KMS-11 (cell line): Measurements from ENCODE around the gene SDK1.

Experiments used
- H2AFZ ChIP-seq: fragments of 200-600 bp; sonication (generic); 2 replicates; pipeline ENCODE4 v1.6.1; 2016; ENCODE audit warnings: antibody characterized with exemption, mixed run types, low read depth
- H3K27ac ChIP-seq: fragments of 200-600 bp; sonication (generic); 2 replicates; pipeline ENCODE4 v1.6.1; 2016; ENCODE audit warnings: mild to moderate bottlenecking, mixed run types
- H3K27me3 ChIP-seq: fragments of 200-600 bp; sonication (generic); 2 replicates; pipeline ENCODE4 v1.6.1; 2017; ENCODE audit warnings: mild to moderate bottlenecking, low read depth, mixed run types, moderate library complexity; ENCODE audit not compliant: insufficient read depth
- H3K36me3 ChIP-seq: fragments of 200-600 bp; sonication (generic); 2 replicates; pipeline ENCODE4 v1.6.1; 2017; ENCODE audit warnings: mild to moderate bottlenecking, mixed run types; ENCODE audit not compliant: insufficient read depth
- H3K4me1 ChIP-seq: fragments of 200-600 bp; sonication (generic); 2 replicates; pipeline ENCODE4 v1.6.1; 2016; ENCODE audit warnings: mild to moderate bottlenecking, low read depth, mixed run types; ENCODE audit not compliant: poor library complexity, severe bottlenecking
- H3K4me2 ChIP-seq: fragments of 200-600 bp; sonication (generic); 2 replicates; pipeline ENCODE4 v1.7.0; 2016; ENCODE audit warnings: mild to moderate bottlenecking, mixed run types
- H3K4me3 ChIP-seq: fragments of 200-600 bp; sonication (generic); IDR thresholded peaks from 2 replicates; pipeline ENCODE4 v1.6.1; 2017; ENCODE audit warnings: low read depth, low read length, mixed read lengths; ENCODE audit not compliant: insufficient read depth
- H3K79me2 ChIP-seq: fragments of 200-600 bp; sonication (generic); 2 replicates; pipeline ENCODE4 v1.6.1; 2016; ENCODE audit warnings: low read depth, mixed run types; ENCODE audit not compliant: insufficient read depth
- H3K9ac ChIP-seq: fragments of 200-600 bp; sonication (generic); 2 replicates; pipeline ENCODE4 v1.6.1; 2016; ENCODE audit warnings: mild to moderate bottlenecking, mixed run types
- H4K20me1 ChIP-seq: fragments of 200-600 bp; sonication (generic); 2 replicates; pipeline ENCODE4 v1.6.1; 2016; ENCODE audit warnings: mild to moderate bottlenecking, mixed run types; ENCODE audit not compliant: insufficient read depth
- TF ChIP-seq, protein P1 (sequence below): fragments of 200-600 bp; sonication (generic); conservative IDR thresholded peaks from 2 replicates; pipeline ENCODE4 v1.6.1; 2017; ENCODE audit warnings: low read depth, mild to moderate bottlenecking, antibody characterized with exemption, low read length, moderate library complexity, mixed read lengths

Gene SDK1

GRCh38 chr7:3989723-3990122 lies 688.7 kb downstream of the SDK1 start:
- Histone ChIP-seq H4K20me1 (no peaks in the 10 kb centered on the region), H3K79me2 (no peaks in the 10 kb centered on the region), H3K27me3 (no peaks in the 10 kb centered on the region), H3K4me3 (no peak overlapping the region), H3K27ac (no peak overlapping the region), H2AFZ (no peak overlapping the region), H3K4me1 (no peaks in the 10 kb centered on the region), H3K9ac (no peak overlapping the region), H3K4me2 (no peak overlapping the region), H3K36me3 (no peaks in the 10 kb centered on the region)
- TF ChIP-seq, protein P1, sequence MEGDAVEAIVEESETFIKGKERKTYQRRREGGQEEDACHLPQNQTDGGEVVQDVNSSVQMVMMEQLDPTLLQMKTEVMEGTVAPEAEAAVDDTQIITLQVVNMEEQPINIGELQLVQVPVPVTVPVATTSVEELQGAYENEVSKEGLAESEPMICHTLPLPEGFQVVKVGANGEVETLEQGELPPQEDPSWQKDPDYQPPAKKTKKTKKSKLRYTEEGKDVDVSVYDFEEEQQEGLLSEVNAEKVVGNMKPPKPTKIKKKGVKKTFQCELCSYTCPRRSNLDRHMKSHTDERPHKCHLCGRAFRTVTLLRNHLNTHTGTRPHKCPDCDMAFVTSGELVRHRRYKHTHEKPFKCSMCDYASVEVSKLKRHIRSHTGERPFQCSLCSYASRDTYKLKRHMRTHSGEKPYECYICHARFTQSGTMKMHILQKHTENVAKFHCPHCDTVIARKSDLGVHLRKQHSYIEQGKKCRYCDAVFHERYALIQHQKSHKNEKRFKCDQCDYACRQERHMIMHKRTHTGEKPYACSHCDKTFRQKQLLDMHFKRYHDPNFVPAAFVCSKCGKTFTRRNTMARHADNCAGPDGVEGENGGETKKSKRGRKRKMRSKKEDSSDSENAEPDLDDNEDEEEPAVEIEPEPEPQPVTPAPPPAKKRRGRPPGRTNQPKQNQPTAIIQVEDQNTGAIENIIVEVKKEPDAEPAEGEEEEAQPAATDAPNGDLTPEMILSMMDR: no peak

DNA sequence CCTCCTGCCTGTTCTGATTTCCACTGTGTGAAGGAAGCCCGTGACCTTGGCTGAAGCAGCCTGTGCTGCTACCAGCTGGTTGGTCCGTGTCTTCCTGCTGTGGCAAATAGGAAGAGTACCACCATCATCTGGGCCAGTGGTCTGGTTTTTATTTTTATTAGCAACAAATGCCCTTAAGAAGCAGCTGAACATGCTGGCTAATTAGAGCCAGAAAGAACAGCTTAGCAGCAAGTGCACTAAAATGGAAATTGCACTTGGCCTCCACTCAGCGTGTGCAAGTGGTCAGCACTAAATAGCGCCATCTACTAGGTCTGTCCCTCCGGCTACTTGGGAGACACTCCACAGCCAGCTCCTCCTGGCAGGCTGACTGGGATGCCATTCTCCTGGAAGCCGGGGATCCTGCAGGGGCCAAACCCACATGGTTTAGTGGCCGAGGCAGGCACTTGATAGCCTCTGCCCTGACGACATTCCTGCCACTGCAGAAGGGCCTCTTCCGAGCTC lies 690.7 kb downstream of the SDK1 start:
- Histone ChIP-seq H3K36me3 (no peaks in the 10 kb centered on the region), H3K4me3 (no peak overlapping the region), H4K20me1 (no peaks in the 10 kb centered on the region), H2AFZ (no peak overlapping the region), H3K27me3 (no peaks in the 10 kb centered on the region), H3K9ac (no peak overlapping the region), H3K79me2 (no peaks in the 10 kb centered on the region), H3K27ac (no peak overlapping the region), H3K4me2 (no peak overlapping the region), H3K4me1 (no peaks in the 10 kb centered on the region)
- TF ChIP-seq, protein P1: no peak

GRCh38 chr7:3992841-3993240 lies 691.8 kb downstream of the SDK1 start:
- Histone ChIP-seq H3K36me3 (no peaks in the 10 kb centered on the region), H3K4me2 (no peak overlapping the region), H4K20me1 (no peaks in the 10 kb centered on the region), H3K27ac (no peak overlapping the region), H3K4me1 (no peaks in the 10 kb centered on the region), H2AFZ (no peak overlapping the region), H3K79me2 (no peaks in the 10 kb centered on the region), H3K4me3 (no peak overlapping the region), H3K27me3 (no peaks in the 10 kb centered on the region), H3K9ac (no peak overlapping the region)
- TF ChIP-seq, protein P1: no peak

GRCh38 chr7:3994764-3995163 lies 693.7 kb downstream of the SDK1 start:
- no peaks in the 10 kb centered on the region for H3K27me3 ChIP-seq
- no peaks in the 10 kb centered on the region for H3K4me1 ChIP-seq
- no peak overlapping the region for H3K4me2 ChIP-seq
- H3K4me3 ChIP-seq: no peak overlapping the region
- H3K27ac ChIP-seq: no peak overlapping the region
- H2AFZ ChIP-seq: no peak overlapping the region
- TF ChIP-seq, protein P1: no peak
- H3K9ac ChIP-seq: no peak overlapping the region
- H4K20me1 ChIP-seq: no peaks in the 10 kb centered on the region
- H3K79me2 ChIP-seq: no peaks in the 10 kb centered on the region
- H3K36me3 ChIP-seq: no peaks in the 10 kb centered on the region
